Transverse colon (tissue), 4 donors: ENCODE data around the gene SCN8A. TPM values are rescaled to one million over a fixed set of nuclear protein-coding genes. Genes with fewer than 3 reads are reported as not detected.

Experiments
- DNase-seq: peaks from one replicate; pipeline ENCODE4 v3.0.0-alpha.2; 2019
- H3K27ac ChIP-seq, 4 donors: fragments of 200-600 bp; sonication (generic); 2 replicates each; pipeline ENCODE4 v1.5.1; 2016 to 2018; ENCODE audit warnings: inconsistent platforms in 4 of 4
- H3K27me3 ChIP-seq: fragments of 200-600 bp; sonication (generic); 2 replicates; pipeline ENCODE4 v1.5.1; 2017; ENCODE audit warnings: inconsistent platforms
- H3K36me3 ChIP-seq, 4 donors: fragments of 200-600 bp; sonication (generic); 2 replicates each; pipeline ENCODE4 v1.5.1; 2017 to 2019; ENCODE audit warnings: inconsistent platforms in 4 of 4
- H3K4me1 ChIP-seq, 4 donors: fragments of 200-600 bp; sonication (generic); 2 replicates each; pipeline ENCODE4 v1.5.1; 2017 to 2020; ENCODE audit warnings: inconsistent platforms in 4 of 4
- H3K4me3 ChIP-seq, 4 donors: fragments of 200-600 bp; sonication (generic); 1 replicate in 1 of 4; 2 replicates in 3 of 4; pipeline versions ENCODE4 v1.5.1 to v1.6.1; 2017 to 2019; ENCODE audit warnings: inconsistent platforms in 4 of 4
- H3K9me3 ChIP-seq, 2 donors: fragments of 200-600 bp; sonication (generic); 2 replicates each; pipeline ENCODE4 v1.5.1; 2017 to 2019; ENCODE audit warnings: inconsistent platforms in 2 of 2
- CTCF ChIP-seq, 5 experiments: fragments of 200-600 bp in 3 of 5; fragments of 450-650 bp in 2 of 5; sonication (generic) in 3 of 5; IDR thresholded peaks; 1 replicate in 2 of 5; 2 replicates in 3 of 5; pipeline ENCODE4 v1.5.1; 2016 to 2017; ENCODE audit warnings: antibody characterized with exemption in 5 of 5, inconsistent platforms in 3 of 5, mild to moderate bottlenecking in 2 of 5, moderate library complexity in 1 of 5
- EP300 ChIP-seq: sonication (generic); formaldehyde crosslinking; IDR thresholded peaks from one replicate; pipeline ENCODE4 v1.6.1; 2017; ENCODE audit warnings: antibody characterized with exemption, low read depth
- POLR2A ChIP-seq: fragments of 450-650 bp; IDR thresholded peaks from one replicate; pipeline ENCODE4 v1.6.1; 2016; ENCODE audit warnings: antibody characterized with exemption, mild to moderate bottlenecking, moderate library complexity
- POLR2AphosphoS5 ChIP-seq, 3 donors: sonication (generic); formaldehyde crosslinking; IDR thresholded peaks; one replicate each; pipeline ENCODE4 v1.6.1; 2016; ENCODE audit warnings: antibody characterized with exemption in 3 of 3
- WGBS, 2 donors: methylation state at CpG; one replicate each; pipeline ENCODE4 v1.1.5; 2018; ENCODE audit warnings: low coverage in 1 of 2; 5-methylcytosine and 5-hydroxymethylcytosine counted together
- in situ Hi-C, 4 donors: fragments of 200-750 bp; cut with MboI; loops; one replicate each; pipeline versions ENCODE4 v1.15.0 to v1.15.1; 2017; ENCODE audit warnings: low sequenced_read_pairs in 3 of 4, low pct_ligation_motif_present in 1 of 4, low pct_unique_long_range_greater_than_20kb in 1 of 4
- intact Hi-C: fragments of 100-400 bp; cut with DNase I; formaldehyde crosslinking; loops from one replicate; pipeline ENCODE4 v1.15.1; 2023; ENCODE audit warnings: low total_unique reads
- total RNA-seq, 4 donors: library from RNA; depleted of rRNA; stranded (reverse); fragments of >200 nt; gene quantifications; one replicate each; pipeline ENCODE4 v1.1.0, GENCODE V29; 2016

SCN8A gene
- total RNA-seq, 4 donors from 2014 or later: 0.37 to 6.8 (median 3.2) TPM

GRCh38 chr12:51763743-51764142 lies 172.7 kb downstream of the SCN8A start:
- intact Hi-C loops: no loop called here
- no peak for TF ChIP-seq POLR2AphosphoS5 (IDR thresholded peaks at IDR 0.05)

GRCh38 chr12:51766067-51766676 lies 175.1 kb downstream of the SCN8A start:
- Histone ChIP-seq H3K27me3 (no peaks in the 10 kb centered on the region), H3K9me3 (no peaks in the 10 kb centered on the region), H3K4me3 (no peak overlapping the region), H3K27ac (no peak overlapping the region), H3K4me1 (no peaks in the 10 kb centered on the region), H3K36me3 (no peaks in the 10 kb centered on the region)
- no peak for DNase-seq
- 85 to 88% methylated on average over 2 to 6 of the region's 6 CpGs for WGBS, 2 donors
- TF ChIP-seq POLR2A (no peak), CTCF (IDR thresholded peaks at IDR 0.05) (no peak), POLR2AphosphoS5 (IDR thresholded peaks at IDR 0.05) (no peak), EP300 (no peak)
- in situ Hi-C loops (no loop called here), intact Hi-C loops (no loop called here)

More at GRCh38 chr12:51763743-51764142, 172.7 kb downstream of the SCN8A start:
- Histone ChIP-seq H3K27ac (no peak overlapping the region), H3K9me3 (no peaks in the 10 kb centered on the region), H3K27me3 (no peaks in the 10 kb centered on the region), H3K36me3 (no peaks in the 10 kb centered on the region), H3K4me3 (no peak overlapping the region), H3K4me1 (no peaks in the 10 kb centered on the region)
- in situ Hi-C loops: no loop called here
- DNase-seq: no peak

- DNase-seq: no peak
- Histone ChIP-seq H3K4me3 (no peak overlapping the region), H3K4me1 (no peaks in the 10 kb centered on the region), H3K9me3 (no peaks in the 10 kb centered on the region), H3K27me3 (no peaks in the 10 kb centered on the region), H3K36me3 (no peaks in the 10 kb centered on the region), H3K27ac (no peak overlapping the region)
- intact Hi-C loops (no loop called here), in situ Hi-C loops (no loop called here)
- 60 to 86% methylated on average over 1 of the region's 1 CpG for WGBS, 2 donors
- TF ChIP-seq POLR2AphosphoS5 (IDR thresholded peaks at IDR 0.05) (no peak), CTCF (IDR thresholded peaks at IDR 0.05) (no peak), POLR2A (no peak), EP300 (no peak)
These were observed 180.0 kb downstream of the SCN8A start for GRCh38 chr12:51771008-51771407.

- Histone ChIP-seq H3K27ac (no peak overlapping the region), H3K27me3 (no peaks in the 10 kb centered on the region), H3K9me3 (no peaks in the 10 kb centered on the region), H3K36me3 (no peaks in the 10 kb centered on the region), H3K4me3 (no peak overlapping the region), H3K4me1 (no peaks in the 10 kb centered on the region)
- TF ChIP-seq CTCF (IDR thresholded peaks at IDR 0.05) (no peak), POLR2AphosphoS5 (IDR thresholded peaks at IDR 0.05) (no peak), POLR2A (no peak), EP300 (no peak)
- intact Hi-C loops (no loop called here), in situ Hi-C loops (no loop called here)
- no peak for DNase-seq
- WGBS, 2 donors: 71 to 94% methylated on average over 1 to 2 of the region's 2 CpGs
These were observed 182.3 kb downstream of the SCN8A start for GRCh38 chr12:51773145-51773869.
